A549 (cell line): ENCODE results near the gene LHFPL2.

Source experiments
- BCL3 ChIP-seq: fragments of >200 bp; sonication (Bioruptor Twin); formaldehyde crosslinking; IDR thresholded peaks from 3 replicates; pipeline ENCODE4 v1.6.1; 2016
- CHD4 ChIP-seq: fragments of 200-600 bp; sonication (generic); IDR thresholded peaks from 2 replicates; pipeline ENCODE4 v1.6.1; 2016; ENCODE audit warnings: antibody characterized with exemption, mild to moderate bottlenecking, borderline replicate concordance
- CTCF ChIP-seq: fragments of >200 bp; sonication (Bioruptor Twin); formaldehyde crosslinking; IDR thresholded peaks from 3 replicates; pipeline ENCODE4 v1.5.1; 2016
- EHMT2 ChIP-seq: fragments of 200-600 bp; sonication (generic); IDR thresholded peaks from 2 replicates; pipeline ENCODE4 v1.6.1; 2016; ENCODE audit warnings: antibody characterized with exemption, low read depth, mild to moderate bottlenecking, moderate library complexity
- ELK1 ChIP-seq: fragments of 150-350 bp; IDR thresholded peaks from 2 replicates; pipeline ENCODE4 v1.6.1; 2014; ENCODE audit warnings: low read depth, mild to moderate bottlenecking, low read length
- HMGXB4 ChIP-seq: fragments of 250-450 bp; sonication (Bioruptor Pico); IDR thresholded peaks from 2 replicates; pipeline ENCODE4 v1.5.0; 2021; ENCODE audit warnings: mild to moderate bottlenecking, moderate library complexity, borderline replicate concordance
- JUN ChIP-seq, 2 experiments: fragments of >200 bp; sonication (Bioruptor Twin); formaldehyde crosslinking; IDR thresholded peaks; 2 replicates in 1 of 2; 3 replicates in 1 of 2; pipeline ENCODE4 v1.6.1; 2016 to 2017
- KDM1A ChIP-seq: fragments of 200-600 bp; sonication (generic); IDR thresholded peaks from 2 replicates; pipeline ENCODE4 v1.6.1; 2016; ENCODE audit warnings: low read depth, mild to moderate bottlenecking
- MAX ChIP-seq: IDR thresholded peaks from 2 replicates; pipeline ENCODE4 v1.6.1; 2012
- POLR2A ChIP-seq: IDR thresholded peaks from 2 replicates; pipeline ENCODE4 v1.6.1; 2012; ENCODE audit warnings: mild to moderate bottlenecking, low read length
- RAD21 ChIP-seq, 2 experiments: fragments of >200 bp in 1 of 2; sonication (Bioruptor Twin) in 1 of 2; formaldehyde crosslinking in 1 of 2; IDR thresholded peaks in 1 of 2; conservative IDR thresholded peaks in 1 of 2; 2 replicates in 1 of 2; 3 replicates in 1 of 2; pipeline ENCODE4 v1.6.1; 2012 to 2018; ENCODE audit warnings: inconsistent platforms in 1 of 2
- REST ChIP-seq: fragments of 200-600 bp; sonication (generic); IDR thresholded peaks from 2 replicates; pipeline ENCODE4 v1.6.1; 2016; ENCODE audit warnings: antibody characterized with exemption, mild to moderate bottlenecking, moderate library complexity
- TP53 ChIP-seq: fragments of 250-450 bp; sonication (Bioruptor Pico); IDR thresholded peaks from 2 replicates; pipeline ENCODE4 v1.5.0; 2021; ENCODE audit warnings: mild to moderate bottlenecking, moderate library complexity

- TF ChIP-seq REST (no peak), TP53 (CRISPR knock-in tag) (no peak), CTCF (no peak; the same call in 2 of the 3 replicates), ELK1 (no peak), BCL3 (no peak), HMGXB4 (CRISPR knock-in tag) (no peak), KDM1A (no peak), MAX (no peak), JUN (IDR thresholded peaks at IDR 0.05) (no peak), RAD21 (conservative IDR thresholded peaks at IDR 0.05 in 1 of 2, IDR thresholded peaks at IDR 0.05 in 1 of 2) (0 out of 5 replicates have a peak, but pooled peaks of 1 of the 2 experiments have one; percentile 21), POLR2A (no peak), CHD4 (no peak), EHMT2 (no peak)
Observed at GRCh38 chr5:78540335-78541085, 108.1 kb downstream of the LHFPL2 start.
